PC-3 (cell line): ENCODE measurements around the gene MAPK9. TPM values are rescaled to one million over a fixed set of nuclear protein-coding genes. Genes with fewer than 3 reads are reported as not detected.
"Not testable (repeated sequence)": the region's sequence is repeated elsewhere in the genome, so short reads cannot be mapped to it uniquely, and the experiment has no call there.

Experiments used
- ATAC-seq: fragments of 200-7000 bp; cut with Tn5 transposase; 2 replicates; pipeline ENCODE4 v1.9.1; 2020; ENCODE audit warnings: mild to moderate bottlenecking, moderate library complexity
- BruUV-seq: library from RNA; stranded (reverse); fragments of 400-500 nt; replicated peaks from 2 replicates; lab custom pipeline; 2021; lab: Mats Ljungman, UMichigan
- CTCF ChIA-PET: fragments of 300-600 bp; sonication (Branson Sonifier 250); formaldehyde crosslinking; loops from one replicate; lab custom pipeline; 2022; ENCODE audit warnings: antibody characterized with exemption; lab: Charles Lee
- POLR2A ChIA-PET: fragments of 300-600 bp; sonication (Branson Sonifier 250); formaldehyde crosslinking; loops from one replicate; lab custom pipeline; 2022; ENCODE audit warnings: antibody characterized with exemption; ENCODE audit not compliant: unreplicated experiment; lab: Charles Lee
- DNase-seq: peaks from one replicate; pipeline ENCODE4 v3.0.0-alpha.2; 2015
- H2AFZ ChIP-seq: fragments of 300-600 bp; sonication (generic); 2 replicates; pipeline ENCODE4 v1.6.0; 2016; ENCODE audit warnings: antibody characterized with exemption, low read length
- H3F3A ChIP-seq: fragments of 300-600 bp; sonication (generic); one replicate; pipeline ENCODE4 v1.6.0; 2017; ENCODE audit warnings: antibody characterized with exemption, low read length, control low read depth, mild to moderate bottlenecking; ENCODE audit not compliant: unreplicated experiment
- H3K27ac ChIP-seq: fragments of 300-600 bp; sonication (generic); 2 replicates; pipeline ENCODE4 v1.5.1; 2016; ENCODE audit warnings: mild to moderate bottlenecking, low read length
- H3K27me3 ChIP-seq: fragments of 300-600 bp; sonication (generic); 2 replicates; pipeline ENCODE4 v1.6.1; 2016; ENCODE audit warnings: low read length, mixed read lengths
- H3K36me3 ChIP-seq: fragments of 300-600 bp; sonication (generic); 2 replicates; pipeline ENCODE4 v1.6.1; 2016; ENCODE audit warnings: low read depth, mixed run types, low read length, mixed read lengths
- H3K4me1 ChIP-seq: fragments of 300-600 bp; sonication (generic); 2 replicates; pipeline ENCODE4 v1.5.1; 2016; ENCODE audit warnings: low read length; ENCODE audit not compliant: insufficient read depth
- H3K4me2 ChIP-seq: fragments of 300-600 bp; sonication (generic); 2 replicates; pipeline ENCODE4 v1.6.0; 2016; ENCODE audit warnings: low read length
- H3K4me3 ChIP-seq: fragments of 300-600 bp; sonication (generic); 2 replicates; pipeline ENCODE4 v1.5.1; 2016; ENCODE audit warnings: mild to moderate bottlenecking, low read length, mixed read lengths
- H3K79me2 ChIP-seq: fragments of 300-600 bp; sonication (generic); 2 replicates; pipeline ENCODE4 v1.6.1; 2017; ENCODE audit warnings: low read length, mixed read lengths
- H3K9ac ChIP-seq: fragments of 300-600 bp; sonication (generic); 2 replicates; pipeline ENCODE4 v1.6.0; 2016; ENCODE audit warnings: mild to moderate bottlenecking, low read length
- H3K9me2 ChIP-seq: fragments of 300-600 bp; sonication (generic); replicated peaks from 2 replicates; pipeline ENCODE4 v1.6.1; 2016; ENCODE audit warnings: mixed run types, low read length, mixed read lengths
- H3K9me3 ChIP-seq: fragments of 300-600 bp; sonication (generic); 2 replicates; pipeline ENCODE4 v1.6.1; 2016; ENCODE audit warnings: low read length, mixed read lengths
- H4K20me1 ChIP-seq: fragments of 300-600 bp; sonication (generic); 2 replicates; pipeline ENCODE4 v1.6.1; 2016; ENCODE audit warnings: low read length, mixed read lengths
- EZH2 ChIP-seq: fragments of 300-600 bp; sonication (generic); IDR thresholded peaks from one replicate; pipeline ENCODE4 v1.6.1; 2017; ENCODE audit warnings: antibody characterized with exemption, mild to moderate bottlenecking, low read length; ENCODE audit not compliant: unreplicated experiment
- EZH2phosphoT487 ChIP-seq: fragments of 300-600 bp; sonication (generic); IDR thresholded peaks from 2 replicates; pipeline ENCODE4 v1.6.1; 2018; ENCODE audit warnings: mild to moderate bottlenecking, antibody characterized with exemption, low read length, borderline replicate concordance
- intact Hi-C: fragments of 100-400 bp; cut with micrococcal nuclease; formaldehyde crosslinking; loops from 2 replicates; pipeline ENCODE4 v1.9.0; 2023
- total RNA-seq: library from RNA; depleted of rRNA; stranded (reverse); fragments of >200 nt; gene quantifications from 2 replicates; pipeline ENCODE4 v1.2.3, GENCODE V29; 2014
- TF ChIP-seq, protein P1 (sequence below): fragments of 300-600 bp; sonication (generic); conservative IDR thresholded peaks from 2 replicates; pipeline ENCODE4 v1.5.1; 2017; ENCODE audit warnings: antibody characterized with exemption, low read depth, mild to moderate bottlenecking, low read length

Gene MAPK9
- total RNA-seq, 1 experiment from 2014 or later = 26.5 TPM

DNA sequence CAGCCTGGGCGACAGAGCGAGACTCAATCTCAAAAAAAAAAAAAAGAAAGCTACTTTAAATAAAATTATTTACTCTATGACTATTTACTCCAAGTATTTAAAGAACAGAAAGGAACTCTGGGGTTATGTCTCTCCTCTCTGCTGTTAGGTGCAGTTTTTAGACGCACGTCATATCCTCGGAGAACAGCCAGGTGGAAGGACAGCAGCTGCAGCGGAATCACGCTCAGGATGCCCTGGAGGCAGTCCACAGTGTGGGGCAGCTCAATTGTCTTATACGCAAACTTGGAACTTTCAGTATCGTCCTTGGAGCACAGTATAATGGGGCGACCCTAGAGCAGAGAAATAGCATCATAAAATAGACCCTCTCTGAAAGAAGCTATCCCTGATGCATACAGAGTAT lies 10.4 kb upstream of the MAPK9 start:
- Histone ChIP-seq H3K9ac (0 out of 2 replicates have a peak overlapping the region, but pooled peaks have one; percentile 20), H3K4me2 (peak overlapping the region; percentile 72), H3K9me2 (no peaks in the 10 kb centered on the region), H3F3A (no peaks in the 10 kb centered on the region), H2AFZ (no peak overlapping the region), H3K9me3 (no peaks in the 10 kb centered on the region), H3K36me3 (no peaks in the 10 kb centered on the region), H3K27me3 (no peaks in the 10 kb centered on the region), H3K4me1 (no peaks in the 10 kb centered on the region), H3K4me3 (0 out of 2 replicates have a peak overlapping the region, but pooled peaks have one; percentile 38), H3K27ac (peak overlapping the region; percentile 41; the same call in 1 of the 2 replicates), H3K79me2 (no peaks in the 10 kb centered on the region), H4K20me1 (no peaks in the 10 kb centered on the region)
- ChIA-PET POLR2A (no interaction called here), CTCF (no interaction called here)
- intact Hi-C loops = no loop called here
- DNase-seq (peak; percentile 51), ATAC-seq (peak; percentile 94)
- BruUV-seq = no TSS peak
- TF ChIP-seq, protein P1, sequence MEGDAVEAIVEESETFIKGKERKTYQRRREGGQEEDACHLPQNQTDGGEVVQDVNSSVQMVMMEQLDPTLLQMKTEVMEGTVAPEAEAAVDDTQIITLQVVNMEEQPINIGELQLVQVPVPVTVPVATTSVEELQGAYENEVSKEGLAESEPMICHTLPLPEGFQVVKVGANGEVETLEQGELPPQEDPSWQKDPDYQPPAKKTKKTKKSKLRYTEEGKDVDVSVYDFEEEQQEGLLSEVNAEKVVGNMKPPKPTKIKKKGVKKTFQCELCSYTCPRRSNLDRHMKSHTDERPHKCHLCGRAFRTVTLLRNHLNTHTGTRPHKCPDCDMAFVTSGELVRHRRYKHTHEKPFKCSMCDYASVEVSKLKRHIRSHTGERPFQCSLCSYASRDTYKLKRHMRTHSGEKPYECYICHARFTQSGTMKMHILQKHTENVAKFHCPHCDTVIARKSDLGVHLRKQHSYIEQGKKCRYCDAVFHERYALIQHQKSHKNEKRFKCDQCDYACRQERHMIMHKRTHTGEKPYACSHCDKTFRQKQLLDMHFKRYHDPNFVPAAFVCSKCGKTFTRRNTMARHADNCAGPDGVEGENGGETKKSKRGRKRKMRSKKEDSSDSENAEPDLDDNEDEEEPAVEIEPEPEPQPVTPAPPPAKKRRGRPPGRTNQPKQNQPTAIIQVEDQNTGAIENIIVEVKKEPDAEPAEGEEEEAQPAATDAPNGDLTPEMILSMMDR = no peak
- TF ChIP-seq EZH2phosphoT487 = no peak

GRCh38 chr5:180301253-180301652 lies 9.4 kb upstream of the MAPK9 start:
- intact Hi-C loops = no loop called here
- no peak overlapping the region for H3K27ac ChIP-seq
- H3K4me2 ChIP-seq = no peak overlapping the region
- no peaks in the 10 kb centered on the region for H3K27me3 ChIP-seq
- H3K4me1 ChIP-seq = no peaks in the 10 kb centered on the region
- no peaks in the 10 kb centered on the region for H4K20me1 ChIP-seq
- H3K9ac ChIP-seq = no peak overlapping the region
- no peak overlapping the region for H3K4me3 ChIP-seq
- ChIA-PET POLR2A (no interaction called here), CTCF (no interaction called here)
- H3K9me3 ChIP-seq = no peaks in the 10 kb centered on the region
- ATAC-seq (no peak), DNase-seq (no peak)
- TF ChIP-seq EZH2phosphoT487 (no peak), EZH2 (no peak)
- TF ChIP-seq, protein P1 = no peak
- H3F3A ChIP-seq = no peaks in the 10 kb centered on the region
- H3K79me2 ChIP-seq = no peaks in the 10 kb centered on the region
- BruUV-seq = no TSS peak
- no peak overlapping the region for H2AFZ ChIP-seq
- H3K36me3 ChIP-seq = no peaks in the 10 kb centered on the region
- no peaks in the 10 kb centered on the region for H3K9me2 ChIP-seq

DNA sequence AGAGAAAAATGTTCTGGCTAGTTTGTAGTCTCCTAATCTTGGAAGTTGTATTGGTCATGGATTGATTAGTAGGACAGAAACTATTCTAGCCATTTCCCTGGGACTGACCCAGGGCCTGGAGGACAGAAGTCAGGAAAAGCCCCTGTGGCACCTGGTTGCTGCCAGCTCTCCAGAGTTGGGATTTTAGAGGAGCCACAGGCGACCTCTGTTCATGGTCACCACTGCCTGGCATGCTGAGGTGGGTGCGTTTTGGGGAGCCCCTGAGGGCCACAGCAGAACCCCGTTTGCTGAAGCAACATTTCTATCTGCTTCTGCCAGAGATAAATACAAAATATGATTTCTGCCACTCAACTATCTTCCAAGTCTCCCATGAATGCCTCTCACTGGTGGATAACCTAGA lies 7.6 kb upstream of the MAPK9 start:
- DNase-seq (no peak), ATAC-seq (no peak)
- no peaks in the 10 kb centered on the region for H3F3A ChIP-seq
- no peaks in the 10 kb centered on the region for H4K20me1 ChIP-seq
- no peak overlapping the region for H3K4me2 ChIP-seq
- no peaks in the 10 kb centered on the region for H3K79me2 ChIP-seq
- no peaks in the 10 kb centered on the region for H3K36me3 ChIP-seq
- H3K4me1 ChIP-seq = no peaks in the 10 kb centered on the region
- no peaks in the 10 kb centered on the region for H3K9me3 ChIP-seq
- H3K9ac ChIP-seq = no peak overlapping the region
- POLR2A ChIA-PET = no interaction called here
- H2AFZ ChIP-seq = no peak overlapping the region
- H3K27ac ChIP-seq = no peak overlapping the region
- H3K4me3 ChIP-seq = no peak overlapping the region
- TF ChIP-seq, protein P1 = no peak
- TF ChIP-seq EZH2phosphoT487 (no peak), EZH2 (no peak)
- H3K9me2 ChIP-seq = no peaks in the 10 kb centered on the region
- BruUV-seq = no TSS peak
- no peaks in the 10 kb centered on the region for H3K27me3 ChIP-seq
- CTCF ChIA-PET = no interaction called here
- intact Hi-C loops = no loop called here

DNA sequence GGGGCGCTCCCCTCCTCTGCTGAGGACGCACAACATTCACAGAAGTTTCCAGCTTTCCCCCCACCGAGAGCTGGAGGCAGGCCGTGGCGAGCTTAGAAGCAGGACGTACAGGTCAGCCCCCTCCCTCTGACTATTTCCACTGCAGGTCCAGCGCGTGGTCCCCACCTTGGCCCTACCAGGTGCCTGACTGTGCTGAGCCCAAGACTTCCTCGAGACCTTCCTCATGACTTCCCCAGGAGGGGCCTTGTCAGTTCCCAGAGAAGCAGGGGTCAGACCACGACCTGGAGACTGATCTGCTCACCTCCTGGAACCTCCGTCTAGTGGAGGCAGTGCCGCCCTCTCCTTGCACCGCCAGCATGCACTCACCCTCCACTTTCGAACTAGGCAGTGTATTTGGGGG lies 7.1 kb upstream of the MAPK9 start:
- H3K9me3 ChIP-seq, H3K36me3 ChIP-seq, H3F3A ChIP-seq, intact Hi-C loops, H3K9ac ChIP-seq, H3K4me2 ChIP-seq, H3K9me2 ChIP-seq, DNase-seq, BruUV-seq, H3K4me3 ChIP-seq, H3K4me1 ChIP-seq, CTCF ChIA-PET, H3K79me2 ChIP-seq, H2AFZ ChIP-seq, H4K20me1 ChIP-seq, ATAC-seq, POLR2A ChIA-PET, H3K27ac ChIP-seq, H3K27me3 ChIP-seq: not testable (repeated sequence)
